Osteoblast (primary cell): ENCODE results near the gene TRMT61A. TPM values are rescaled to one million over a fixed set of nuclear protein-coding genes. Genes with fewer than 3 reads are reported as not detected.

Source experiments
- DNase-seq: peaks from one replicate; pipeline ENCODE4 v3.0.0; 2011; ENCODE audit warnings: low spot score, mixed read lengths; ENCODE audit not compliant: insufficient read length; ENCODE audit errors: missing footprints
- H2AFZ ChIP-seq: 2 replicates; pipeline ENCODE4 v1.6.0; 2011; ENCODE audit warnings: mild to moderate bottlenecking, low read length
- H3K27ac ChIP-seq: 2 replicates; pipeline ENCODE4 v1.5.1; 2011; ENCODE audit warnings: mild to moderate bottlenecking, low read depth, low read length, moderate library complexity
- H3K27me3 ChIP-seq: 2 replicates; pipeline ENCODE4 v1.6.0; 2012; ENCODE audit warnings: mild to moderate bottlenecking, control low read depth, inconsistent platforms, low read length, moderate library complexity; ENCODE audit not compliant: insufficient read depth
- H3K36me3 ChIP-seq: 2 replicates; pipeline ENCODE4 v1.5.1; 2011; ENCODE audit warnings: mild to moderate bottlenecking, low read length, control low read depth, moderate library complexity; ENCODE audit not compliant: insufficient read depth
- H3K4me1 ChIP-seq: 2 replicates; pipeline ENCODE4 v1.5.1; 2011; ENCODE audit warnings: mild to moderate bottlenecking, low read length, control low read depth, moderate library complexity; ENCODE audit not compliant: insufficient read depth
- H3K4me2 ChIP-seq: 2 replicates; pipeline ENCODE4 v1.6.0; 2011; ENCODE audit warnings: mild to moderate bottlenecking, low read length; ENCODE audit not compliant: insufficient read depth
- H3K4me3 ChIP-seq: fragments of 200-600 bp; sonication (generic); 3 replicates; pipeline ENCODE4 v1.5.1; 2012; ENCODE audit warnings: mild to moderate bottlenecking, low read length, inconsistent platforms; ENCODE audit not compliant: insufficient read depth
- H3K79me2 ChIP-seq: 2 replicates; pipeline ENCODE4 v1.6.0; 2012; ENCODE audit warnings: mild to moderate bottlenecking, low read length, control low read depth, inconsistent platforms; ENCODE audit not compliant: insufficient read depth
- H3K9me3 ChIP-seq: 2 replicates; pipeline ENCODE4 v1.5.1; 2011; ENCODE audit warnings: low read depth, low read length, control low read depth
- H4K20me1 ChIP-seq: 2 replicates; pipeline ENCODE4 v1.6.0; 2012; ENCODE audit warnings: mild to moderate bottlenecking, low read length, control low read depth; ENCODE audit not compliant: insufficient read depth
- total RNA-seq: library from RNA; depleted of rRNA; stranded (reverse); fragments of >200 nt; gene quantifications from 2 replicates; pipeline ENCODE4 v1.2.3, GENCODE V29; 2012
- TF ChIP-seq, protein P1 (sequence below): IDR thresholded peaks from 2 replicates; pipeline ENCODE4 v1.5.1; 2011; ENCODE audit warnings: mild to moderate bottlenecking, low read depth, low read length, moderate library complexity; ENCODE audit errors: extremely low read depth

Gene TRMT61A
- total RNA-seq, result 9.0 and 10.6 TPM in 2 replicates

DNA sequence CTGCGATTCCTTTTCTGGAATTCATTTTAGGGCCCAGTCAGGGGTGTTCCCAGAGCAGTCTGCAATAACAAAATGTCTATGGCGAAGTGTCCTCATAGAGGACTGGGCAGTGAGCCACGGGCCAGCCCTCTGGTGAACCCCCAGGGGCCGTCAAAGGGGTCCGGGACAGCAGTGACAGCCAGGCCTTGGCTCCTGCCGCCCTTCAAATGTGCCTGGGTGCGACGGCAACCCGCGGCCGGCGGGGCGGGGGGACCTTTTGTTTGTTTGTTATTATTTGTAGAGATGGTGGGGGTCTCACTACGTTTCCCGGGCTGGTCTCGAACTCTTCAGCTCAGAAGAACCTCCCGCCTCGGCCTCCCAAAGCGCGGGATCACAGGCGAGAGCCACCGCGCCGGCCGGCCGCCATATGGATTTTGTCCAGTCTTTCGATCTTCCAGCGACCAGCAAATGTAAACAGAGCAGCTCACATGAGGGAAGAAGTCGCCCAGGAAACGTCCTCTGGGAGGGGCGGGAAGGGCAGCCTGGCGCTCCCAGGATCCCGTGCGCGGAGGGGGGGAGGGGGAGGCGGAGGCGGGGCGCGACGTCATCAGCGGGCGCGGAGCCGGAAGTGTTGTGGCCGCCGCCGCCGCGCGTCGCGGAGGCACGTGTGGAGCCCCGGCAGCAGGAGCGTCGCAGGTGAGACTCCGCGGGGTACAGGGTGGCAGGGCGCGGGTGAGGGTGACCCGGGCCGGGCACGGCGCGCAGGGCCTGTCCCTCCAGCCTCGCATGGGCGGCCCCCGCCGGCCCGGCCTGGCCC, at the start of gene TRMT61A:
Gene TRMT61A, plus strand, starts transcription at position 610 of the 796 bp plus-strand sequence. CDS start 783 bp downstream, outside the sequence.
- Histone ChIP-seq H3K4me1 (peaks cover 25% of the 10 kb centered on the region), H3K27ac (peak within 1 kb of the TSS; percentile 82), H3K4me2 (peak within 1 kb of the TSS; percentile 87), H3K27me3 (peaks cover 8% of the 10 kb centered on the region), H3K79me2 (peaks cover 40% of the 10 kb centered on the region), H2AFZ (peak within 1 kb of the TSS; percentile 70), H3K36me3 (peaks cover 4% of the 10 kb centered on the region), H3K9me3 (no peaks in the 10 kb centered on the region), H4K20me1 (peaks cover 23% of the 10 kb centered on the region), H3K4me3 (peak within 1 kb of the TSS; percentile 92)
- TF ChIP-seq, protein P1, sequence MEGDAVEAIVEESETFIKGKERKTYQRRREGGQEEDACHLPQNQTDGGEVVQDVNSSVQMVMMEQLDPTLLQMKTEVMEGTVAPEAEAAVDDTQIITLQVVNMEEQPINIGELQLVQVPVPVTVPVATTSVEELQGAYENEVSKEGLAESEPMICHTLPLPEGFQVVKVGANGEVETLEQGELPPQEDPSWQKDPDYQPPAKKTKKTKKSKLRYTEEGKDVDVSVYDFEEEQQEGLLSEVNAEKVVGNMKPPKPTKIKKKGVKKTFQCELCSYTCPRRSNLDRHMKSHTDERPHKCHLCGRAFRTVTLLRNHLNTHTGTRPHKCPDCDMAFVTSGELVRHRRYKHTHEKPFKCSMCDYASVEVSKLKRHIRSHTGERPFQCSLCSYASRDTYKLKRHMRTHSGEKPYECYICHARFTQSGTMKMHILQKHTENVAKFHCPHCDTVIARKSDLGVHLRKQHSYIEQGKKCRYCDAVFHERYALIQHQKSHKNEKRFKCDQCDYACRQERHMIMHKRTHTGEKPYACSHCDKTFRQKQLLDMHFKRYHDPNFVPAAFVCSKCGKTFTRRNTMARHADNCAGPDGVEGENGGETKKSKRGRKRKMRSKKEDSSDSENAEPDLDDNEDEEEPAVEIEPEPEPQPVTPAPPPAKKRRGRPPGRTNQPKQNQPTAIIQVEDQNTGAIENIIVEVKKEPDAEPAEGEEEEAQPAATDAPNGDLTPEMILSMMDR, result no peak
- DNase-seq, result peak; percentile 100

DNA sequence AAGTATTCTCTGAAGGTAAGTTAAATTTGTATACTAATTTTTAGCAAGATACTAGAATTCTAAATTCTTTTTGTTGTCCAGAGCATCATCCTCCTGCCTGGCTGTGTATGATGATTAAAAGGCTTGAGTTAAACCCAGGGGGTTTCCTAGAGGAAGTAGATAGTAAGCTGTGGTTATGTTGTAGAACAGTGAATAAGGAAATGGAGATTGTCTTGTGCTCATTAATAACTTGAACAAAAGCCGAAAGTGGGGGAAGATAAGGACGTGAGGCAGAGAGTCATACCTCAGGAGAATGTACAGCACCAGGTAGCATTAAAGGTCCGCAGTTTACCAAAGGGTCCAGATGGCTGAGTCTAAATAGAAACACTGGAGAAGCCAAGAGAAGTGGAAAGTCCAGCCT, 48.4 kb upstream of the TRMT61A start:
- H3K4me2 ChIP-seq, result no peak overlapping the region
- H3K27ac ChIP-seq, result no peak overlapping the region
- H3K4me1 ChIP-seq, result peaks cover 4% of the 10 kb centered on the region
- no peaks in the 10 kb centered on the region for H3K9me3 ChIP-seq
- no peaks in the 10 kb centered on the region for H3K27me3 ChIP-seq
- H3K79me2 ChIP-seq, result peaks cover 12% of the 10 kb centered on the region
- peaks cover 69% of the 10 kb centered on the region for H3K36me3 ChIP-seq
- peaks cover 4% of the 10 kb centered on the region for H4K20me1 ChIP-seq
- H2AFZ ChIP-seq, result no peak overlapping the region
- DNase-seq, result no peak
- no peak overlapping the region for H3K4me3 ChIP-seq
- TF ChIP-seq, protein P1, result no peak

DNA sequence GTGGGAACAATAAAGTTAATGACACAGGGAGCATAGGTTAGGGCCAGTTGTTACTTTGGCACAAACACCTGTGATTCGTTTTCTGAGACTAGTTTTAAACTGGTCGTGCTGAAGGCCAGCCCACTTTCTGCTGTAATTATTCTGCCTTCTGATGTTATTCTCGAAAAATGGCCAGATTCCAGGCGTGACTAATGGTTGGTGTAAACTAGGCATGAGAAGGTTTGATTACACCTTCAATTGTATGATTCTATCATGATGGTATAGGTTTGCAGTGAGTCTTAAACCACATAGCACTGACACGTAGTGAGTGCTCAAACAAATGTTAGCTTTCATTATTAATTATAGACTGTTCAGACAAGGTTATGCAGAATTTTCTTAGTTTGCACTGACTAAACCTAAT, 45.4 kb upstream of the TRMT61A start:
- Histone ChIP-seq H3K9me3 (no peaks in the 10 kb centered on the region), H3K4me1 (peaks cover 6% of the 10 kb centered on the region), H2AFZ (no peak overlapping the region), H3K27ac (peak overlapping the region; percentile 68), H3K4me3 (no peak overlapping the region), H3K36me3 (peaks cover 65% of the 10 kb centered on the region), H3K79me2 (peaks cover 11% of the 10 kb centered on the region), H4K20me1 (peaks cover 6% of the 10 kb centered on the region), H3K4me2 (peak overlapping the region; percentile 28), H3K27me3 (no peaks in the 10 kb centered on the region)
- no peak for DNase-seq
- TF ChIP-seq, protein P1, result no peak

DNA sequence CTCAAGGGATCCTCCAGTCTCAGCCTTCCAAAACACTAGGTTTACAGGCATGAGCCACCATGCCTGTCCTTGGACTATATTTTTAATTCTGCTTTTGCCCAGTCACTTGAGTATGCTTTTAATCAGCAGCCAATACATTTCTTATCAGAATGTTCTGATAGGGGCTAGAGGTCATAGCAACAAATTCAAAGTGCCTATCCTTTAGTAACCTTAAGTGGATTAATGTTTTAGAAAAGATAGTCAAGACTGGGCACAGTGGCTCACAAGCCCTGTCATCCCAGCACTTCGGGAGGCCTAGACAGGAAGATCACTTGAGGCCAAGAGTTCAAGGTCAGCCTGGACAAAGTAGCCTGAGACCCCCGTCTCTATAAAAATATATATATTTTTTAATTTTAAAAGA, 43.5 kb upstream of the TRMT61A start:
- Histone ChIP-seq H3K4me2 (no peak overlapping the region), H3K9me3 (no peaks in the 10 kb centered on the region), H3K27me3 (no peaks in the 10 kb centered on the region), H3K79me2 (peaks cover 8% of the 10 kb centered on the region), H3K4me1 (peaks cover 20% of the 10 kb centered on the region), H3K4me3 (no peak overlapping the region), H4K20me1 (peaks cover 6% of the 10 kb centered on the region), H3K36me3 (peaks cover 62% of the 10 kb centered on the region), H2AFZ (no peak overlapping the region), H3K27ac (no peak overlapping the region)
- no peak for DNase-seq
- TF ChIP-seq, protein P1, result no peak
